HG02981 (cell line): ENCODE data around the gene ZC3H12A.
"Not testable (repeated sequence)": the region's sequence is repeated elsewhere in the genome, so short reads cannot be mapped to it uniquely, and the experiment has no call there.

ENCODE experiments used
- ATAC-seq: cut with Tn5 transposase; IDR thresholded peaks from one replicate; pipeline ENCODE4 v1.9.1; 2021; ENCODE audit warnings: mild to moderate bottlenecking, moderate library complexity; ENCODE audit not compliant: unreplicated experiment

ZC3H12A gene

DNA sequence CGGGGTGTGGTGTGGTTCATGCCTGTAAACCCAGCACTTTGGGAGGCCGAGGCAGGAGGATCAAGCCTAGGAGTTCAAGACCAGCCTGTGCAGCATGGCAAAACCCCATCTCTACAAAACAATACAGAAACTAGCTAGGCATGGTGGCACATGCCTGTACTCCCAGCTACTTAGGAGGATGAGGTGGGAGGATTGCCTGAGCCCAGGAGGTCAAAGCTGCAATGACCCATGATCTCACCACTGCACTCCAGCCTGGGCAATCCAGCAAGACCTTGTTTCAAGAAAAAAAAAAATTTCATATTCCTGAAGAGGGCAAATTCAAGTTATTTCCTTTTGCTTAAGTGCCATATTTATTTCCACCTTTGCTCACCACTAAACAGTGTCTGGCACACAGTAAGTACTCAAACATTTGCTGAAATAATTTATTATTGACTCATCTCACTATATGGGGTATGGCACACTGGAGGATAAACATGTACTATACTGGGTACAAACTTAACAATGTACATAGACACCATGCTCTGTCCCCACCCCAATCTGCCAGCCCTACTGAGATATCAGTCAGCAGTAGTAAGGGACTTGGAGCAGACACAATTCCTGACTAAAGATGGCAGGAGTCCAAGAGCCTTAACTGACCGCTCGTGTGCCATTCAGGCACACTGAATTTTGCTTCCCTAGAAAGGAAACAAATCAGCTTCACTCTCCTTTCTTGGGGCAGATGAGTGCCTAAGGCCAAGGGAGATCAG, 24.7 kb downstream of the ZC3H12A start:
- ATAC-seq, result no peak

DNA sequence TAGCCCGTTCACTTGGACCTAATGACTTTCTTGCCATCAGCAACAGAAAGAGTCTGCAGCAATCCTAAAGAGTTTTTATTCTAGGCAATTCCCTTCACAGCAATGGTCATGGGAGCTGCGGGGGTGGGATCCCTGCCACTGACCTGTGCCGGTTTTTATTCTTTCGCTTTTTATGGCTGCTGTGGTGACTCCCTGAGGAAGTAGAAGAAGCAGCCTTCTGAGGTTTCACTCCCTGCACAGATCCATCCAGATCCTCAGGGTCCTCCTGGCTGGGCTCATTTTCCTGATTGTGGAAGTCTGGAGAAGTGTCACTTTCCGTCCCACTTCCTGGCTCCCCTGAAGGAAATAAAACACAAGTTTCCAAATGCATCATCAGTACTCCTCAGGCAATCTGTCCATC, 27.3 kb downstream of the ZC3H12A start:
- no peak for ATAC-seq

DNA sequence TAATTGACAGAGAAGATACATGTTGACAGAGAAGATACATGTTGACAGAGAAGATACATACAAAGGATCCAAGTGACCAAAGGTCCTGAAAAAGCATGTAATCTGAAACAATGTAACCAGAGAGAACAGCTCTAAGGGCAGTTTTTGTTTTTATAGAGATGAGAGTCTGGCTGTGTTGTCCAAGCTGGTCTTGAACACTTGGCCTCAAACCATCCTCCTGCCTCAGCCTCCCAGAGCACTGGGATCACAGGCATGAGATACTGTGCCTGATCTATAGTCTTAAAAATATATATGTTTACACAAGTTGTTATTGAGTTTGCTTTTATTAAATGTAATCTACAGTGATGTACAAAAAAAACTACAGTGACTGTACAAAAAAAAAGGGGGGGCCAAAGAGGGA, 27.7 kb downstream of the ZC3H12A start:
- ATAC-seq, result no peak

DNA sequence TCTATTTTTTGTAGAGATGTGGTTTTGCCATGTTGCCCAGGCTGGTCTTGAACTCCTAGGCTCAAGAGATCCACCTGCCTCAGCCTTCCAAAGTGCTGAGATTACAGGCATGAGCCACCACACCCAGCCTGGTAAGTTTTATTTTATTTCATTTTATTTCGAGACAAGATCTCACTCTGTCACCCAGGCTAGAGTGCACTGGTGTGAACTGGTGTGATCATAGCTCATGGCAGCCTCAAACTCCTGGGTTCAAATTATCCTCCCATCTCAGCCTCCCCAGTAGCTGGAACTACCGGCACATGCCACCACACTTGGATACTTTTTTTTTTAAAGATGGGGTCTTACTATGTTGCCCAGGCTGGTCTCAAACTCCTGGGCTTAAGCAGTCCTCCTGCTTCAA, 28.4 kb downstream of the ZC3H12A start:
- ATAC-seq, result not testable (repeated sequence)

DNA sequence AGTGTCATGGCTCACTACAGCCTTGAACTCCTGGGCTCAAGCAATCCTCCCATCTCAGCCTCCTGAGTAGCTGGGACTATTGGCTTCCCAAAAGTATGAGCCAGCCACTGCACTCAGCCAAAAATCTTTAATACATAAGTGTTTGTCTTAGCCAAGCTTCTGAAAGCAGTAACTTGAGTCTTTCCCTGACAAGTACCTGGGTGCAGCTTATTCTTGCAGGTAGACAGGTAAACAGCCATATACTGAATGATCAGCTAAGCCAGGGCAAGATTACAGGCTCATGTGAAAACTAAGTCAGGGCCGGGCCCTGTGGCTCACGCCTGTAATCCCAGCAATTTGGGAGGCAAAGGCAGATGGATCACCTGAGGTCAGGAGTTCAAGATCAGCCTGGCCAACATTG, 32.4 kb downstream of the ZC3H12A start:
- ATAC-seq, result no peak

DNA sequence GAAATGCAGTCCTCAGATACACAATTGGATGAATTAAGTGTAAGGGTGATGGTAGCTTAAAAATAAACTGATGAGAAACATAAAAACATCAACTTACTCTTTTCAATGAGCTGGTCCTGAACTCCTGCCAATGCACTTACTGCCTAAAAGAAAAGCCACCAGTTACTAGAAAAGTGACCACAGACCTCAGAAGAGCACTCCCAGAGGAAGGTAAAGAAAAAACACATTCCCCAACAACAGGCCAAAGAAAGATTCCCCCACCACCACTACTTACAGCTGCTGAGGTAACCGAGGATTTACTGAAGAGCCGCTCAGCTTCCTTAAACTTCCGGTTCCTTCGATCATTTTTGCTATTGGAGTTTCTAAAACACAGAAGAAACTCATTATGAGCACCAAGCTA, 34.8 kb downstream of the ZC3H12A start:
- no peak for ATAC-seq

DNA sequence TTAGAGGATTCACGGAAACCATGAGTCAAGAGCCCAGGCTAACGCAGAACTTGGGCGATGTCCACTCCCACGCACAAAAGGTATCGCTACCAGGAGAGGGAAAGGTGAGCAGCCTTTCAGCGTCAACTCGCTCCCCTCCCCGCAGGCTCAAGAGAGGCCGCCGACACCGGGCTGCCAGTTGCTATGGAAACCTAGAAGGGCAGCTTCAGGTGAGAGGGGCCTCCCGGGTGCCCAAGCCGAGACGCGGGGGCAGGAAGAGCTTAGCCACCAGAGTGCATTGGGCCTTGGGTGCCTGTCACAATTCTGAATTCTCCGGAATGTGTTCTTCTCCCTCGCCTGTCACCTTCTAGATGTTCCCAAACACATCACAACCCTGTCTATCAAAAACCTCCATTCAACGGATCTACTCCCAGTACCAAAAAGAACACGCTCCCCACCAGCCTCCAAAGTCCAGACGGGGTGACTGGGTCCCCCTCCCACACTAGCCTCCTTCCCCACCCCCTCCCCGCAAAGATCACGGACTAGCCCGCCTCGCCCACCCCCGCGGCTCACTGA, 39.5 kb downstream of the ZC3H12A start:
- peak; percentile 24 for ATAC-seq

DNA sequence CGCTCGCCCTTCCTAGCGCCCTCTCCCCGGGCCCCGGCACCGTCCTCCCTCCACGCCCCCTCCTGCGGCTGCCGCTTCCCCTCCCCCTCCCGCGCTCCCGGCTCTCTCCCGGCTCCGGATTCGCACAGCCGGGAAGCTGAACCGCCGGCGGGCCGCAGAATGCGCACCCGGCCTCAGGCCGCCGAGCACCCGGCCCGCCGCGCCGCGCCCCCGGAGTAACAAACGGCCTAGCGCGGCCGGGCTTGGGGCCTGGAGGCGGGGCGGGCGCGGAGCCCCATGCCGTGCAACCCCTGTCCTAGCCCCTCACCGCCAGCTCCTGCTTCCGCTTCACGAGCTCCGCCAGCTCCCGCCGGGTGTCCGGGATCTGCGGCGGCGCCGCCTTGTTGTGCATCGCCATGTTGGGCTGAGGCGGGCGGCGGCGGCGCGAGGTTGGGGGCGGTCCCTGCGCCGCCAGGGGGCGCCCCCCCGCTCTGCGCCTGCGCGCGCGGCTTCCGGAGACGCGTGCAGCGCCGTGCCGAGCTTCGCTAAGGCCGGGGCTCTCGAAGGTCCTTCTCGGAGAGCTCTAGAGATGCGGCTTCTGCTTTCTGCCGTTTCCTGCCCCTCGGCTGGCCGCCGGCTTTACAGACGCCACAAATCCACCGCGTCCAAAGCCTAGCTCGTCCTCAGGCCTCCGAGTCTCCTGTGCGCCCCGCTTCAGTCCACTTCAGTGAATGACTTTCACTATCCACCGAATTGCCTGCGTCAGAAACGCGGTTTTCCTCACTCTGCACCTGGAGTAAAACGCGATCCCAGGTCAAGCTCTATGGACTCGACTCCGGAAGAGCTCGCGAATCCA, 40.2 kb downstream of the ZC3H12A start, which contains the start of gene MEAF6:
Gene MEAF6 (minus strand): TSS at position 417 of the 835 bp plus-strand sequence. CDS start 20 bp downstream, at position 397.
- peak; percentile 90 for ATAC-seq

DNA sequence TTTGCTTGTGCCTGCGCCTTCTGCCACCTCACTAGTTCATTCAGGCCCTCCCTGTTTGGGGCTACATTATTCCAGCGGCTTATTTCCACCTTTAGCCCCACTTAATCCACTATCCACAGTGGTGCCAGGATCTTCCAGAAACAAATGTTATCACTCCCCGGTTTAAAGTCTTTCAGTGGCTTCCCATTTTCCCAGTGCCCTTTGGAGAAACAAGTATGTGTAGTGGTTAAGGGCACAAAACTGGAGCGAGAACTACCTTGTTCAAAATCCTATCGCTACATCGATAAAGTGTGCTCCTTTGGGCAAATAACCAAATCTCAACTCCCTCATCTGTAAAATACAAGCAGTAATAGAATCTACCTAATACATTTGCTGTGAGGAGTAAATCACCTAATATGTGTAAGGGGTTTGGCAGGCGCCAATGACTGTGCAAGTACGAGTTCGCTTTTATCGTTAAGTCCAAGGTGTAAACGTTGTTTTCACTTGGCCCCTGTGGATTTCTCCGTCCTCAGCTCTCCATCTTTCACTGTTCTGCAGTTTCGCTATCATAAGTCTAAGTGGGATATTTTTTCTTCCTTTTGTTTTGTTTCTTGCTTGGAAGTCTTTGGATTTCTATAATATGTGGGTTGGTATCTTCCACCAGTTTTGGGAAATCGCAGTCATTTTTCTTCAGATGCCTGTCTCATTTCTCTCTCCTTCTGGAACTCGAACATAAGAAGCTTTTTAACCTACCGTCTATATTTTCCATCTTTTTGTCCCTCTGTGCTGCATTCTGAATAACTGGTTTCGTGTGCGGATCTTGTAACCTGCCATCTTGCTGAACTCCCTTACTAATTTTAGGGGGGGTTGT, 41.0 kb downstream of the ZC3H12A start:
- no peak for ATAC-seq

DNA sequence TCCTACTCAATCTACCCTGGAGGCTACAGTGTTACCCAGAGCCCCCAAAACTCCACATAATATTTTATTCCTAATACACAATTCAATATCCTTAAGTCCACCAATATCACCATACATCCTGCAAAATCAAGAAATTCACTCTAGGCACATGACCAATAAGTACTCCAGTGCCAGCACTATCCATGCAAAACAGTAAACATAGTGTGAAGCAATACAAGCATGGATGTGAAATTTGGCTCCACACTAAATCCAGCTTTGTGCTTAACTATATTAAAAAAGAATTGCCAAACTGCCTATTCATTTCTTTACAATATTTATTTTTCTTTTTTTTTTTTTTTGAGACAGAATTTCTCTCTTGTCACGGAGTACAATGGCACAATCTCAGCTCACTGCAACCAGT, 43.2 kb downstream of the ZC3H12A start:
- ATAC-seq, result no peak

DNA sequence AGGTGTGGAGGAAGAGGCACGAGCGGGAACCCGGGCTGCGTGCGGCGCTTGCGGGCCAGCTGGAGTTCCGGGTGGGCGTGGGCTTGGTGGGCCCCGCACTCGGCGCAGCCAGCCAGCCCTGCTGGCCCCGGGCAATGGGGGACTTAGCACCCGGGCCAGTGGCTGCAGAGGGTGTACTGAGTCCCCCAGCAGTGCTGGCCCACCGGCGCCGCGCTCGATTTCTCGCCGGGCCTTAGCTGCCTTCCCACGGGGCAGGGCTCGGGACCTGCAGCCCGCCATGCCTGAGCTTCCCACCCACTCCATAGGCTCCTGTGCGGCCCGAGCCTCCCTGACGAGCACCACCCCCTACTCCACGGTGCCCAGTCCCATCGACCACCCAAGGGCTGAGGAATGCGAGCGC, 43.9 kb downstream of the ZC3H12A start:
- ATAC-seq, result not testable (repeated sequence)

DNA sequence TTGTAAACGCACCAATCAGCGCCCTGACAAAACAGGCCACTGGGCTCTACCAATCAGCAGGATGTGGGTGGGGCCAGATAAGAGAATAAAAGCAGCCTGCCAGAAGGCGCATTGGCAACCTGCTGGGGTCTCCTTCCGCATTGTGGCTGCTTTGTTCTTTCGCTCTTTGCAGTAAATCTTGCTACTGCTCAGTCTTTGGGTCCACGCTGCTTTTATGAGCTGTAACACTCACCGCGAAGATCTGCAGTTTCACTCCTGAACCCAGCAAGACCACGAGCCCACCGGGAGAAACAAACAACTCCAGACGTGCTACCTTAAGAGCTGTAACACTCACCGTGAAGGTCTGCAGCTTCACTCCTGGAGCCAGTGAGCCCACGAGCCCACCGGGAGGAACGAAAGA, 44.5 kb downstream of the ZC3H12A start:
- ATAC-seq, result not testable (repeated sequence)

DNA sequence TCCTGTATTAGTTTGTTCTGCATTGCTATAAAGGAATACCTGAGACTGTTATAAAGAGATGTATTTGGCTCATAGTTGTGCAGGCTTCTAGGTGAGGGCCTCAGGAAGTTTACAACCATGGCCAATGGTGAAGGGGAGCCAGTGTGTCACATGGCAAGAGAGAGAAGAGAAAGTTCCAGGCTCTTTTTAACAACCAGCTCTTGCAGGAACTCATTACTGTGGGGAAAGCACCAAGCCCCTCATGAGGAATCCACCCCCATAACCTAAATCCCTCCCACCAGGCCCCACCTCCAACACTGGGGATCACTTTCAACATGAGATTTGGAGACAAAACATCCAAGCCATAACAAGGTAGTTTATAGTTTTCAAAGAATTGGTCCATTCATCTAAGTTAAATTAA, 45.2 kb downstream of the ZC3H12A start:
- ATAC-seq, result no peak

DNA sequence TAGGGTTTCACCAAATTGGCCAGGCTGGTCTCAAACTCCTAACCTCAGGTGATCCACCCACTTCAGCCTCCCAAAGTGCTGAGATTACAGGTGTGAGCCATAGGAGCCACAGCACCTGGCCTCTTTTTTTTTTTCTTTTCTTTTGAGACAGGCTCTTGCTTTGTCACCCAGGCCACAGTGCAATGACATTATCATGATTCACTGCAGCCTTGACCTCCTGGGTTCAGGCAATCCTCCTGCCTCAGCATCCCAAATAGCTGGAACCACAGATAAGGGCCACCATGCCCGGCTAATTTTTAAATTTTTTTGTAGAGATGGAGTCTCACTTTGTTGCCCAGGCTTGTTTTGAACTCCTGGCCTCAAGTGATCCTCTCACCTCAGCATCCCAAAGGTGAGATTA, 55.5 kb downstream of the ZC3H12A start:
- ATAC-seq, result not testable (repeated sequence)

DNA sequence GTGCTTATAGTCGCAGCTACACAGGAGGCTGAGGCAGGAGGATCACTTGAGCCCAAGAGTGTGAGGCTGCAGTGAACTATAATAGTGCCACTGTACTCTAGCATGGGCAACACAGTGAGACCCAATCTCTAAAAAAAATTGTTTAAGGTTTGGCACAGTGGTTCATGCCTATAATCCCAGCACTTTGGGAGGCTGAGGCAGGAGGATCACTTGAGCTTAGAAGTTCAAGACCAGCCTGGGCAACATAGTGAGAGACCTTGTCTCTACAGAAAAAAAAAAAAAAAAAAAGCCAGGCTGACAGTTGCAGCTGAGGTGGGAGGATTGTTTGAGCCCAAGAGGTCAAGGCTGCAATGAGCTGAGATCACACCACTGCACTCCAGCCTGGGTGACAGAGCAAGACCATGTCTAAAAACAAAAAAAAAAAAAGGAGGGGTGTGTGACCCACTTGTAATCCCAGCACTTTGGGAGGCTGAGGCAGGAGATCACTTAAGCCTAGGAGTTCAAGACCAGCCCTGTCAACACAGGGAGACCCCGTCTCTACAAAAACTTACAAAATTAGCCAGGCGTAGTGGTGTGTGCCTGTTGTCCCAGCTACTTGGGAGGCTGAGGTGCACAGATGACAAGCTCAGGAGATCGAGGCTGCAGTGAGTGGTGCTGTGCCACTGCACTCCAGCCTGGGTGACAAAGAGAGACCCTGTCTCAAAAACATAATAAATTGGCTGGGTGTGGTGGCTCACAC, 58.2 kb downstream of the ZC3H12A start:
- not testable (repeated sequence) for ATAC-seq

DNA sequence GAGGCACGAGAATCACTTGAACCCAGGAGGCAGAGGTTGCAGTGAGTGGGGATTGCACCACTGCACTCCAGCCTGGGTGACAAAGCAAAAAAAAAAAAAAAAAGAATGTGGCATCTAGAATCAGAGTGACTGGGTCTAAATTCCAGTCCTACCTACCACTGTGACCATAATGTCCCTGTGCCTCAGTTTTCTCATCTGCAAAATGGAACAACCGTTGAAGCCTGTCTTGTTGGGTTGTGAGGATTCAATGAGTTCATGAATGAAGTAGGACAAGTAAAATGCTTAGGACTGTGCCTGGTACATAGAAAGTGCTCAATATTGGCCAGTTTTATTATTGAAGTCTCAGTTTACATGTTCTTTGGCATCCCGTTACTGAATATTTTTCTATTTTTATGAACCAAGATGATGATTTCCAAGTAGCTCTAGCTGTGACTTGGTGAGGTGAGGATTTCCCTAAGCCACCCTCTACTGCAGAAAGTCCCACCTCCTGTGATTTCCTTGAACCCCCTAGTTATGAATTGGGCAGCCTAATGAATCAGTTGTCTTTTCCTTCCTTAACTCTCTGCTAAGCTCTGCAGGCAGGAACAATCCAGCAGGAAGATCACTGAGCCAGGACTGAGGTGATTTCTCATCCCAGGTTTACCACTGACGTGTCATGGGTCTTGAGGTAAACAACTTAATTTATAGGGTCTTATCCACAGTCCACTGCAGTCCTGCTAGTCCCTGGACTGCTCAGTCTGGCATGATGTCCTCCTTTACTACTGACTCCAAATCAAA, 59.1 kb downstream of the ZC3H12A start:
- ATAC-seq, result no peak
